Activated CD4-positive, alpha-beta T cell treated with anti-CD3 and anti-CD28 coated beads, Interleukin-2, Interleukin-6, amounts not matched to agents 100 ng/mL and 50 ng/mL, durations not matched to agents 16 hours and 8 hours (primary cell): ENCODE measurements around the gene FA2H.
"Not testable (repeated sequence)": the region's sequence is repeated elsewhere in the genome, so short reads cannot be mapped to it uniquely, and the experiment has no call there.

Experiments
- DNase-seq: peaks from one replicate; pipeline ENCODE4 v3.0.0-alpha.2; 2020

Gene FA2H

GRCh38 chr16:74743045-74743667 is 31.5 kb downstream of the FA2H start:
- no peak for DNase-seq

- DNase-seq = no peak
Measured at GRCh38 chr16:74742051-74742481, 32.6 kb downstream of the FA2H start.

GRCh38 chr16:74740795-74741304 is 33.8 kb downstream of the FA2H start:
- DNase-seq = no peak

- no peak for DNase-seq
Measured at GRCh38 chr16:74739275-74739674, 35.3 kb downstream of the FA2H start.

GRCh38 chr16:74738816-74739215 is 35.8 kb downstream of the FA2H start:
- DNase-seq = no peak

- no peak for DNase-seq
Measured at GRCh38 chr16:74738113-74738541, 36.5 kb downstream of the FA2H start.

GRCh38 chr16:74737521-74737920 is 37.1 kb downstream of the FA2H start:
- no peak for DNase-seq

GRCh38 chr16:74736531-74737157 is 38.0 kb downstream of the FA2H start:
- DNase-seq = no peak

GRCh38 chr16:74735554-74735953 is 39.1 kb downstream of the FA2H start:
- no peak for DNase-seq

GRCh38 chr16:74735162-74735452 is 39.5 kb downstream of the FA2H start:
- no peak for DNase-seq

GRCh38 chr16:74734361-74735161 is 40.1 kb downstream of the FA2H start:
- no peak for DNase-seq

GRCh38 chr16:74732707-74733350 is 41.8 kb downstream of the FA2H start:
- DNase-seq = no peak

GRCh38 chr16:74731853-74732477 is 42.7 kb downstream of the FA2H start:
- no peak for DNase-seq

GRCh38 chr16:74729783-74730683 is 44.6 kb downstream of the FA2H start:
- DNase-seq = no peak

- no peak for DNase-seq
Measured at GRCh38 chr16:74727903-74728302, 46.7 kb downstream of the FA2H start.

- peak; percentile 61 for DNase-seq
Measured at GRCh38 chr16:74726716-74727115, 47.9 kb downstream of the FA2H start.

- DNase-seq = no peak
Measured at GRCh38 chr16:74725651-74726455, 48.8 kb downstream of the FA2H start.

- DNase-seq = no peak
Measured at GRCh38 chr16:74724820-74725549, 49.6 kb downstream of the FA2H start.

- DNase-seq = no peak
Measured at GRCh38 chr16:74723256-74723655, 51.4 kb downstream of the FA2H start.

- DNase-seq = not testable (repeated sequence)
Measured at GRCh38 chr16:74722156-74722555, 52.5 kb downstream of the FA2H start.
